Measurements from ENCODE around the gene EVI2B. TPM values are rescaled to one million over a fixed set of nuclear protein-coding genes. Genes with fewer than 3 reads are reported as not detected.

The EVI2B gene
- total RNA-seq, 1 experiment from 2014 or later, result 0.20 TPM

GRCh38 chr17:31286587-31286986 lies 27.3 kb downstream of the EVI2B start:
- Histone ChIP-seq H3K4me2 (ENCODE audit: low read length) (no peak overlapping the region), H3K27ac (ENCODE audit: low read depth, low read length) (no peak overlapping the region), H3K9me3 (ENCODE audit: control insufficient read depth in 1 of 2, insufficient read depth in 1 of 2, low read depth in 1 of 2, low read length in 2 of 2) (no peaks in the 10 kb centered on the region), H3K27me3 (ENCODE audit: insufficient read depth, low read length) (no peaks in the 10 kb centered on the region), H3K79me2 (ENCODE audit: insufficient read depth, low read length) (no peaks in the 10 kb centered on the region), H4K20me1 (ENCODE audit: insufficient read depth) (no peaks in the 10 kb centered on the region), H3K4me3 (replicated peaks in 1 of 2; ENCODE audit: low read depth in 1 of 2, low read length in 2 of 2) (no peak overlapping the region), H2AFZ (ENCODE audit: low read depth, low read length, poor library complexity, severe bottlenecking) (no peak overlapping the region), H3K9me2 (ENCODE audit: insufficient read depth) (no peaks in the 10 kb centered on the region), H3K9ac (ENCODE audit: low read length) (no peak overlapping the region), H3K4me1 (ENCODE audit: control insufficient read depth in 1 of 2, insufficient read depth in 2 of 2, low read length in 2 of 2) (no peaks in the 10 kb centered on the region), H3K36me3 (ENCODE audit: control insufficient read depth in 1 of 2, insufficient read depth in 2 of 2, low read length in 2 of 2) (no peaks in the 10 kb centered on the region)
- CTCF ChIA-PET, result no interaction called here
- no TSS peak for BruUV-seq (replicated peaks)
- no peak for ATAC-seq
- RAD21 ChIA-PET (ENCODE audit: low non-redundant PET in 1 of 2, low total read pairs in 2 of 2, uncharacterized antibody in 2 of 2, unreplicated experiment in 2 of 2), result no interaction called here
- intact Hi-C loops (cut with micrococcal nuclease), result no loop called here
- POLR2A ChIA-PET, result interaction anchor here (0.6 kb wide), 1 partner anchor 317 kb away, joined by 3 read pairs; no protein-coding TSS in a partner anchor
- no peak for DNase-seq (ENCODE audit: low read depth, low spot score)
- TF ChIP-seq TCF7L2 (IDR thresholded peaks at IDR 0.05; ENCODE audit: borderline replicate concordance, extremely low read depth, insufficient read depth, insufficient read length), result no peak

- no peaks in the 10 kb centered on the region; a peak in 1 of 4 replicates for H3K36me3 ChIP-seq (ENCODE audit: control insufficient read depth in 1 of 2, insufficient read depth in 2 of 2, low read length in 2 of 2)
- H3K4me1 ChIP-seq (ENCODE audit: control insufficient read depth in 1 of 2, insufficient read depth in 2 of 2, low read length in 2 of 2), result no peaks in the 10 kb centered on the region
- no peak overlapping the region for H3K27ac ChIP-seq (ENCODE audit: low read depth, low read length)
- TF ChIP-seq SRF (IDR thresholded peaks at IDR 0.05; ENCODE audit: low read depth) (no peak), MAX (IDR thresholded peaks at IDR 0.05) (no peak), SP1 (IDR thresholded peaks at IDR 0.05; ENCODE audit: low read depth) (no peak), EGR1 (IDR thresholded peaks at IDR 0.05; ENCODE audit: low read depth) (no peak), FOSL1 (IDR thresholded peaks at IDR 0.05; ENCODE audit: low read depth) (no peak)
- H3K4me3 ChIP-seq (replicated peaks in 1 of 2; ENCODE audit: low read depth in 1 of 2, low read length in 2 of 2), result no peak overlapping the region
- no peaks in the 10 kb centered on the region for H4K20me1 ChIP-seq (ENCODE audit: insufficient read depth)
- H3K79me2 ChIP-seq (ENCODE audit: insufficient read depth, low read length), result no peaks in the 10 kb centered on the region
- no peak for DNase-seq (ENCODE audit: low read depth, low spot score)
- no peak overlapping the region for H2AFZ ChIP-seq (ENCODE audit: low read depth, low read length, poor library complexity, severe bottlenecking)
- ChIA-PET POLR2A (no interaction called here), RAD21 (ENCODE audit: low non-redundant PET in 1 of 2, low total read pairs in 2 of 2, uncharacterized antibody in 2 of 2, unreplicated experiment in 2 of 2) (no interaction called here), CTCF (no interaction called here)
- intact Hi-C loops (cut with micrococcal nuclease), result no loop called here
- no TSS peak for BruUV-seq (replicated peaks)
- H3K27me3 ChIP-seq (ENCODE audit: insufficient read depth, low read length), result no peaks in the 10 kb centered on the region
- ATAC-seq, result no peak
- no peak overlapping the region for H3K4me2 ChIP-seq (ENCODE audit: low read length)
- no peaks in the 10 kb centered on the region for H3K9me3 ChIP-seq (ENCODE audit: control insufficient read depth in 1 of 2, insufficient read depth in 1 of 2, low read depth in 1 of 2, low read length in 2 of 2)
- H3K9ac ChIP-seq (ENCODE audit: low read length), result no peak overlapping the region
- no peaks in the 10 kb centered on the region for H3K9me2 ChIP-seq (ENCODE audit: insufficient read depth)
These were observed 30.0 kb downstream of the EVI2B start for GRCh38 chr17:31283841-31284240.
